ENCODE results near the gene PPP1R9A. TPM values are rescaled to one million over a fixed set of nuclear protein-coding genes. Genes with fewer than 3 reads are reported as not detected.

PPP1R9A gene
- total RNA-seq, 2 donors from 2014 or later, result not detected

DNA sequence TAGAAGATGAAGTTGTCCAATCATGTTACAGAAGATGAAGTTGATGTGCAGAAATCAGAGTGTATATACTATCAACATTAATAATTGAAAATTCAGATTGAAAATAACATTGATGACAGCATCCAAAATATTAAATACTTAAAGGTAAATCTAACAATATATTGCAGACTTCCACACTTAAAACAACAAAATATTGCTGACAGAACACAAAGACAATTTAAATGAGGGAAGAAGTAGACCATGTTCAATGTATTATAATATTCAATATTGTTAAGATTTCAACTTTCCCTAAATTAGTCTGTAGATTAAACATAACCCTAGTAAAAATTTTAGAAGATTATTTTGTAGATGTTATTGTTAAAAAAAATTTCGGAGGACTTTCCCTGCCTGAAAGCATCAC, 265.0 kb downstream of the PPP1R9A start:
- ATAC-seq (replicated peaks), result no peak
- no peaks in the 10 kb centered on the region for H3K4me1 Mint-ChIP-seq
- H3K36me3 Mint-ChIP-seq (ENCODE audit: low read depth), result no peaks in the 10 kb centered on the region
- peaks cover 4% of the 10 kb centered on the region for H3K27me3 Mint-ChIP-seq
- H3K9me3 Mint-ChIP-seq, result peaks cover 8% of the 10 kb centered on the region
- H3K27ac Mint-ChIP-seq, result no peak overlapping the region
- H3K4me3 Mint-ChIP-seq, result no peak overlapping the region

DNA sequence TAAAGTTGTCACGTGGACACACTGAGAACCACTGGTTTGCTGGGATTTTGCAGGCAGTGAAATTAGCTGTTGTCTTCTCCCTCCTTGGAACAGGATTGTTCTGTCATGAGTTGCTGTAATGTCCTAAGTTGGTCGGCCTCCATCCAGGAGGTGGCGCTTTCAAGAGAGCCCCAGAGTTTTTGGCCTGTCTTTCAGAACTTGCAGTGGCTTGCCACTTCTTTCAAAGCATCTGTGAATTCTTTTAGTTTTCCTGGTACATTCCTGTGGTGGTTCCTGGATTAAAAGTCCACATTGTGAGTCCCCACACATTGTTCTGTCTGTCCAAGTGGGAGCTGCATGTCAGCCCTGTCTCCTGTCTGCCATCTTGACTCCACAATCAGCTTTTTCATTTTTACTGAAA, 283.1 kb downstream of the PPP1R9A start:
- no peak for ATAC-seq (replicated peaks)
- H3K27me3 Mint-ChIP-seq, result peaks cover 7% of the 10 kb centered on the region
- H3K27ac Mint-ChIP-seq, result no peak overlapping the region

DNA sequence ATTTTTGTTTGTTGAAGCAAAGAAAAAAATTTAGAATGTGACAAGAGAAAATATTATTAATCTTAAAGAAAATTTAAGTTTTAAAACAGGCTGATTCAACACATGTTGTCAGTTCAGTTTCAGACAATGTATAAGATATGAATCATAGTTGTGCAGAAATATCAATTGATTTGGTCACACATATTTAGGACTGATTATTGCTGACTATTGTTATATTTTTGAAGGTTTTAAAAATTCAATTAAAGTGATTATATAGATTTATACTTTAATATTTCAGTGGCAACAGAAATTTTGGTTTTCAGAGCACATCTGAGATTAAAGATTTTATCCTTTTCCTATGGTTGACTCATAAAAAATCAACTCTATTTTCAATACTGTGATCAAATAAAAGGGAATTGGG, 284.4 kb downstream of the PPP1R9A start:
- no peak overlapping the region for H3K4me3 Mint-ChIP-seq
- H3K4me1 Mint-ChIP-seq, result no peaks in the 10 kb centered on the region
- H3K36me3 Mint-ChIP-seq (ENCODE audit: low read depth), result no peaks in the 10 kb centered on the region
- H3K27me3 Mint-ChIP-seq, result peaks cover 7% of the 10 kb centered on the region
- no peaks in the 10 kb centered on the region for H3K9me3 Mint-ChIP-seq
- H3K27ac Mint-ChIP-seq, result no peak overlapping the region
- no peak for ATAC-seq (replicated peaks)

More for the DNA sequence above, 283.1 kb downstream of the PPP1R9A start:
- H3K4me3 Mint-ChIP-seq, result no peak overlapping the region
- H3K9me3 Mint-ChIP-seq, result no peaks in the 10 kb centered on the region
- no peaks in the 10 kb centered on the region for H3K36me3 Mint-ChIP-seq (ENCODE audit: low read depth)
- no peaks in the 10 kb centered on the region for H3K4me1 Mint-ChIP-seq

DNA sequence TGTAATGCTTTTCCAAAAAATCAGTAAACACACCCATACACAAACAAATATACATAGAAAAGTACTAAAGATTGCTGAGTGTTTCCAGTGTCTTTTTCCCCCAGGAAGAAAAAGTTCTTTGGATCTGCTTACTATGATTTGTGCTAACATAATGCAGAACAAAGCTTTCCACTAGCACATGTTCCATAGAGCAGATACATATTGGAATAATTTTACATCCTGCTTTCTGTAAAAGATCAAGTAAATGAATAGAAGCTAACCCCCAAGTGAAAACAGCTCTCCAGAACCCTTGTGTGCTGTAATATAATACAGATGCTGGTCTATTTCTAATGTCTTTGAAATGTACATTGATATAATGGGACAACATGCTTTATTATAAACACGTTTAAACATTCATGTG, 291.5 kb downstream of the PPP1R9A start:
- Mint-ChIP-seq H3K27ac (no peak overlapping the region), H3K4me3 (no peak overlapping the region), H3K36me3 (ENCODE audit: low read depth) (no peaks in the 10 kb centered on the region), H3K9me3 (no peaks in the 10 kb centered on the region), H3K27me3 (no peaks in the 10 kb centered on the region), H3K4me1 (no peaks in the 10 kb centered on the region)
- ATAC-seq (replicated peaks), result no peak

DNA sequence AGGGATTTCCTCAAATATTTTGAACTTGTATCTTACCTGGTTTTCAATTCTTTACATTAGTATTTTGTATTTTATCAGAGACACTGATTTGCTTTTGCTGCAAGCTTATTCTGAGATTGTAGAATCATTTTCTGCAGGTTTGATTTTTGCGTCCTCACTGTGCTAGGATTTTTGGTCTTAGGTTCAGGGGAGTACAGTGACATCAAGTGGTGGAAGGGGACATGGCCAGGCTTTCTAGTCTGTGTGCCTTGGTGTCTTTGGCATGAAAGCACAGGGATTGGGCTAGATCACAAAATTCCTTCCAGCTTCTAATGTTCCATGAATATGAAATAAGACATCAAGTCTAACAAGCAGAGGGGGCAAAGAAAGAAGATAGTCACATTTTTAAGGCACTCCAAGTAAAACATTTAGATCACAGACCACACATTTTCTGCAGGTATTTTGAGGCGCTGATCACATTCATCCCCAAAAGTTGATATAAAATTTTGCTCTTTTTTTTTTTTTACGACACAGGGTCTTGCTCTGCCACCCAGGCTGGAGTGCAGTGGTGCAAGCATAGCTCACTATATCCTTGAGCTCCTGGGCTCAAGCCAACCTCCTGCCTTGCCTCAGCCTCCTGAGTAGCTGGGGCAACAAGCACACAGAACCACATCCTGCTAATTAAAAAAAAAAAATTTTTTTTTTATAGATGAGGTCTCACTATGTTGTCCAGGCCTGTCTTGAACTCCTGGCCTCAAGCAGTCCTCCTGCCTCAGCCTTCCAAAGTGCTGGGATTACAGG, 292.6 kb downstream of the PPP1R9A start:
- Mint-ChIP-seq H3K9me3 (no peaks in the 10 kb centered on the region), H3K27ac (no peak overlapping the region), H3K36me3 (ENCODE audit: low read depth) (no peaks in the 10 kb centered on the region), H3K4me3 (no peak overlapping the region), H3K4me1 (no peaks in the 10 kb centered on the region), H3K27me3 (peaks cover 5% of the 10 kb centered on the region)
- no peak for ATAC-seq (replicated peaks)

DNA sequence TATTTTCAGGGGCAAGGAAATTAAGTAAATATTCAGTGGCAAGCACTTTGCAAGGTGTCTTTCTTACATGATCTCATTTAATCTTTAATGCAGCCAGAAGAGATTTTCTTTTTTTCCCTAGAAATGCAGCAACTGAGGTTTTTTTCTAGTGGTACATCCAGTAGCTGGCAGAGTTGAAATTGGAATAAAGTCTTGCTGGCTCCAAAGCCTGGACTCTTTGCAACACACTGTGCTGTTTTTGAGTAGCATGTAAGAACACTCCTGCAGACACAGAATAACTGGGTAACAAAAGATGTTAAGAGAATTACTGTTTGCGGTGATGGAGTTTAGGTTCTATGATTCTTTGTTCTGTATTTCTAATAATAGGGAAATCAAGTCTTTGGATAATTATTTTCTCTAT, 293.3 kb downstream of the PPP1R9A start:
- no peaks in the 10 kb centered on the region for H3K4me1 Mint-ChIP-seq
- H3K36me3 Mint-ChIP-seq (ENCODE audit: low read depth), result no peaks in the 10 kb centered on the region
- H3K27me3 Mint-ChIP-seq, result peaks cover 8% of the 10 kb centered on the region
- H3K4me3 Mint-ChIP-seq, result no peak overlapping the region
- no peak overlapping the region for H3K27ac Mint-ChIP-seq
- ATAC-seq (replicated peaks), result no peak
- no peaks in the 10 kb centered on the region for H3K9me3 Mint-ChIP-seq

DNA sequence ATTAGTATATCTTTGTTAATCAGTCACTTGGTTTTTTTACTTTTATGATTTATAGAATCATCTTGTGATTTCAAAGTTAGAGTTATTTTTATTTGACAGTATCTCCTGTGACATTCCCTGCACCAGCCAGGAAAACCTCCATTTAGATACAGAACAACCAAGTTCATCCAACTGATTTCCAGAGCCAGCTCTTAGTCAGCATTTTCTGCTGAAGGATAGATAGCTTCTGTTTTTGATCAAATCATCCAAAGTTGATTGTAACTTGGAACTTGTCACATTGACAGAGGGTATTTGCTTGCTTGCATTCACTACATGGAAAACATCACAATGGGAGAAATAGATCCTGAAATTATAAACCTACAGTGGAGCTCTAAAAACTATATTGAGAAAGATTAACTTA, 294.3 kb downstream of the PPP1R9A start:
- no peaks in the 10 kb centered on the region for H3K9me3 Mint-ChIP-seq
- no peak overlapping the region for H3K27ac Mint-ChIP-seq
- H3K27me3 Mint-ChIP-seq, result peaks cover 13% of the 10 kb centered on the region
- no peaks in the 10 kb centered on the region for H3K4me1 Mint-ChIP-seq
- no peak overlapping the region for H3K4me3 Mint-ChIP-seq
- no peak for ATAC-seq (replicated peaks)
- H3K36me3 Mint-ChIP-seq (ENCODE audit: low read depth), result no peaks in the 10 kb centered on the region

DNA sequence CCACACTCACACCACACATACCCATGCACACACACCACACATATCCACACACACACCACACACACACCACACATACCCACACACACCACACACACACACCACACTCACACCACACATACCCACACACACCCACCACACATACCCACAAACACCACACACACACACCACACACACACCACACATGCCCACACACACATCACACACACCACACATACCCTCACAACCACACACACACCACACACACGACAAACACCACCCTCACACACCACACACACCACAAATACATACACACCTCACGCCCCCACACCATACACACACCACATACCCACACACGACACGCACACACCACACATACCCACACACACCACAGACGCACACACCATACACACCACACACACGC, 297.2 kb downstream of the PPP1R9A start:
- ATAC-seq (replicated peaks), result no peak
- no peak overlapping the region for H3K4me3 Mint-ChIP-seq
- H3K27me3 Mint-ChIP-seq, result peaks cover 13% of the 10 kb centered on the region
- H3K36me3 Mint-ChIP-seq (ENCODE audit: low read depth), result no peaks in the 10 kb centered on the region
- H3K27ac Mint-ChIP-seq, result no peak overlapping the region
- no peaks in the 10 kb centered on the region for H3K4me1 Mint-ChIP-seq
- no peaks in the 10 kb centered on the region for H3K9me3 Mint-ChIP-seq

DNA sequence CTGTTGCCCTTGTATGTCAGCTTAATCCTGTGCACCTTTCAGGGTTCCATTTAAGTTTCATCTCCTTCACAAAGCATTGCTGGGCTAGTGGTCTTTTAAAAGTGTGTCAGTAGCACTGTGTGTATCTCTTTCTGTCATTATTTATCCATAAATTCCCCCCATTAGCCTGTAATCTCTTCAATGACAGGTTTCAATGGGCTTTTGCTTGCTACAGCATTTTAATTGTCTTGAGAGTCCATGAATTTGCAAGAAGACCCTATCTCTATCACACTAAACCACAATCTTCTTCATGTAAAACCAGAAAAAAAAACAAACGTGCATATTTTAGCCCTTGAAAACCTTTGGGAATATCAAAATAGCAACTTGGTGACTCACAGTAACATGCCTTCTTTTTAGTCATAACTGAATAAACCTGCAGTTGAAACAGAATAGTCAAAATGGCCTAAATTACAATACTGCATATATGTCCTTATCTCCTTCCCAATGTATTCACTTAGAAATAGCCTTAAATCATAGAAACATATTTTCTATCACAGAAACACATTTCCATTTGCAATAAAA, 298.4 kb downstream of the PPP1R9A start:
- no peaks in the 10 kb centered on the region for H3K9me3 Mint-ChIP-seq
- no peak for ATAC-seq (replicated peaks)
- H3K27me3 Mint-ChIP-seq, result peaks cover 13% of the 10 kb centered on the region
- H3K27ac Mint-ChIP-seq, result no peak overlapping the region
- no peak overlapping the region for H3K4me3 Mint-ChIP-seq
- no peaks in the 10 kb centered on the region for H3K36me3 Mint-ChIP-seq (ENCODE audit: low read depth)
- no peaks in the 10 kb centered on the region for H3K4me1 Mint-ChIP-seq

DNA sequence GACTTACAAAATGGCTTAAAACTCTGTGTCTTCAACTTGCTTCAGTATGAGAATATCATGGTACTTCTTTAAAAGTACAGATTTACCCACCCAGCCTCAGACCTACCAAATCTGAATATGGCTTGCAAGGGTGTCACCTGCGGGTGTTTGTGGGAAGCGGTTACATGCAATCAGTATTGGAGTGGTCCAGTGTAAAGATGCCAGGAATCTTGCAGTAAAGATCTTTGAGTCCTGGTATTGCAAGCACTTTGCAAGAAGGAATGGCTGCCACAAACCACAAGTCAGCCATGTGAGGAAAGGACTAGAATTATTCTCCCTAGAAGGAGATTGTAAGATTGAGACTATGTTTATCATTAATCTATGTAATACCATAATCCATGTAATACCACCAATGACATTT, 301.9 kb downstream of the PPP1R9A start:
- Mint-ChIP-seq H3K9me3 (no peaks in the 10 kb centered on the region), H3K27ac (no peak overlapping the region), H3K36me3 (ENCODE audit: low read depth) (no peaks in the 10 kb centered on the region), H3K4me3 (no peak overlapping the region), H3K4me1 (no peaks in the 10 kb centered on the region), H3K27me3 (peaks cover 13% of the 10 kb centered on the region)
- ATAC-seq (replicated peaks), result no peak

DNA sequence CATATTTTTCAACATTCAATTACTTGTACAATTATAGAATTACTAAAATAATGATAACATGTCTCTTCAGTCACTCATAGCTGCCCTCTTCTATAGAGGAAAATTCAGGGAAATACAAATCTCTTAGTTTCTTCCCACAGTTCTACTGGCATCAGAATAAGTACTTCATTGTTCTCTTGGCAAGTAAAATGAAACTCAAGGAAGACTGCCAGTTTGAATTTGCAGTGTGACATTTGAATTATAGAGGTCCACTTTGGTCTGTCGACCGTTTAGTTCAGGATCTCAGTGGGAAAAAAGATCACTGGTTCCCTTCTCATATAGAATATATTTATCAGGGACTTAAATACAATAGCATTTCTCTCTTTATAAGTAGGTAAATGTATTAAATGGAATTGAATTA, 302.4 kb downstream of the PPP1R9A start:
- H3K27me3 Mint-ChIP-seq, result peaks cover 9% of the 10 kb centered on the region
- no peaks in the 10 kb centered on the region for H3K4me1 Mint-ChIP-seq
- no peak overlapping the region for H3K27ac Mint-ChIP-seq
- no peaks in the 10 kb centered on the region for H3K36me3 Mint-ChIP-seq (ENCODE audit: low read depth)
- no peak for ATAC-seq (replicated peaks)
- no peak overlapping the region for H3K4me3 Mint-ChIP-seq
- no peaks in the 10 kb centered on the region for H3K9me3 Mint-ChIP-seq

DNA sequence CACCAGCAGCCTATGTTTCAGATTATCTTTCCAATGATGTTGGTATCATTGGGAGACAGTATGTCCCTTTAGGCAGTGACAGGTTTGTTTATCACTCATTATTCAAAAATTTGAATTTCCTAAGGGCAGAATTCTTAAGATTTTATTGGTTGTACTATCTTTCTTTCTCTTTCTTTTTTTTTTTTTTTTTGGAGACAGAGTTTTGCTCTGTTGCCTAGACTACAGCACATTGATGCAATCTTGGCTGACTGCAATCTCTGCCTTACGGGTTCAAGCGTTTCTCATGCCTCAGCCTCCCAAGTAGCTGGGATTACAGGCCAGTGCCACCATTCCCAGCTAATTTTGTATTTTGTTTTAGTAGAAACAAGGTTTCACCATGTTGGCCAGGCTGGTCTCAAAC, 305.8 kb downstream of the PPP1R9A start:
- Mint-ChIP-seq H3K9me3 (no peaks in the 10 kb centered on the region), H3K4me1 (no peaks in the 10 kb centered on the region), H3K27ac (no peak overlapping the region), H3K36me3 (ENCODE audit: low read depth) (no peaks in the 10 kb centered on the region), H3K4me3 (no peak overlapping the region), H3K27me3 (no peaks in the 10 kb centered on the region)
- no peak for ATAC-seq (replicated peaks)

DNA sequence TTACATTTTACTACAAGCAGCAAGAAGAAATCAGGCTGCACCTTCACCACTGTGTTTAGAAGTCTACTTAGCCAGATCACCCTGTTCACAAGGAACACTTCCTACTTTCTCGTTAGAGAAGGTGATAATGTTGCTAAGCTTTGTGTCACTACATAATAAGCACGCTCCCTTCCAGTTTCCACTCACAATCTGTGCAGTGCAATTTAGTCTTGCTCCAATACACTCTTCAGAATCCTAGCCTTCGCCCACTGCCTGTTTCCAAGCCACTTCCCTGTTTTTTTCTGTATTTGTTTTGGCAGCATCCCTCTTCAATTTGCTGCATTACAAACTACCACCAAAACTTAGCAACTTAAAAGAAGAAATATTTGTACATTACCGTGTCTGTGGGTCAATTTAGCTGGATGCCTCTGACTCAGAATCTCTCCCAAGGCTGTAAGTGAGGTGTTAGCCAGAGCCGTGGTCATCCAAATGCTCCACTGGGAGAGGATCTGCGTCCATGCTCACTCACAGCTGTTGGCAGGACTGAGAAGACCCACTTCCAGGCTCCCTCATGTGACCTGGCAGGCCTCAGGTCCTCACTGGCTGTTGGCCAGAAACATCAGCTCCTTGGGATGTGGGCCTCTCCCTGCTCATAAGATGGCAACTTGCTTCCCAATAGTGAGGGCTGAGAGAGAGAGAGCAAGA, 306.6 kb downstream of the PPP1R9A start:
- no peaks in the 10 kb centered on the region for H3K36me3 Mint-ChIP-seq (ENCODE audit: low read depth)
- ATAC-seq (replicated peaks), result no peak
- H3K4me1 Mint-ChIP-seq, result no peaks in the 10 kb centered on the region
- no peak overlapping the region for H3K27ac Mint-ChIP-seq
- no peaks in the 10 kb centered on the region for H3K27me3 Mint-ChIP-seq
- H3K4me3 Mint-ChIP-seq, result no peak overlapping the region
- no peaks in the 10 kb centered on the region for H3K9me3 Mint-ChIP-seq

DNA sequence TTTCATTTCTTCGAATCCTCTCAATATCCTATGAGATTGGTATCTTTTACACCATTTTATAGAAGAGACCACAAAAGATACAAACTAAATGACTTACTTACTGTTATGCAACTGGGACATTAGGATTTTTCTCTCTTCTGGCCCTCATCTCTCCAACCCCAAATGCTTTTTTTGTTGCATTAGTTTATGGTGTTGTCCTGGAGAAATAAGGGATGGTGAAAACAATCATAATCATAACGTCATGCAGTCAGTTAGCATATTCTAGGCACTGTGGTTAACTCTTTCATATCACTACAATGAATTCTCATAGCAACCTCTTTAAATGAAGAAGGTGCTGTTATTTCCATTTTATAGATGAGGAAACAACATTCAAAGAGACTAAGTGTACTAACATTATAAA, 312.3 kb downstream of the PPP1R9A start:
- no peak overlapping the region for H3K27ac Mint-ChIP-seq
- H3K4me1 Mint-ChIP-seq, result no peaks in the 10 kb centered on the region
- peaks cover 8% of the 10 kb centered on the region for H3K27me3 Mint-ChIP-seq
- ATAC-seq (replicated peaks), result no peak
- H3K4me3 Mint-ChIP-seq, result no peak overlapping the region
- no peaks in the 10 kb centered on the region for H3K36me3 Mint-ChIP-seq (ENCODE audit: low read depth)
- no peaks in the 10 kb centered on the region for H3K9me3 Mint-ChIP-seq

DNA sequence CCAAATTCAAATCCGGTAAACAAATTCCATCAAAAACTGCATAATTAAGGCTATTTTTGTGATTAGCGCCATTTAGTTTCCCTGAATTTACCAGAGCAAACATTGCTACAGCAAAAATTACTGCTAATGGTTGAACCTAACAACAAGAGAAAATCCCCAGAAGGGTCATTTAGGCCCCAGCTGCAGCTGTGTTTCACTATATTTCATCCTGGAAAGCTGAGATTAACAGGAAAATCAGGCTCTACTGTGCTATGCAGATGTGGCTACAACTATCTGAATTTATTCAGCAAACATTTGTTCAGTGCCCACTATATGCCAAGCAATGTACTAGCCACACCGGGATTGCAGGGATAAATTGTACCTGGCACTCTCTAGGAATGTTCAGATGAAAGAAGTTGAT, 312.9 kb downstream of the PPP1R9A start:
- no peak for ATAC-seq (replicated peaks)
- Mint-ChIP-seq H3K4me3 (no peak overlapping the region), H3K4me1 (no peaks in the 10 kb centered on the region), H3K9me3 (no peaks in the 10 kb centered on the region), H3K36me3 (ENCODE audit: low read depth) (no peaks in the 10 kb centered on the region), H3K27me3 (peaks cover 8% of the 10 kb centered on the region), H3K27ac (no peak overlapping the region)
